ENCODE measurements around the gene TNKS1BP1.

Gene TNKS1BP1

DNA sequence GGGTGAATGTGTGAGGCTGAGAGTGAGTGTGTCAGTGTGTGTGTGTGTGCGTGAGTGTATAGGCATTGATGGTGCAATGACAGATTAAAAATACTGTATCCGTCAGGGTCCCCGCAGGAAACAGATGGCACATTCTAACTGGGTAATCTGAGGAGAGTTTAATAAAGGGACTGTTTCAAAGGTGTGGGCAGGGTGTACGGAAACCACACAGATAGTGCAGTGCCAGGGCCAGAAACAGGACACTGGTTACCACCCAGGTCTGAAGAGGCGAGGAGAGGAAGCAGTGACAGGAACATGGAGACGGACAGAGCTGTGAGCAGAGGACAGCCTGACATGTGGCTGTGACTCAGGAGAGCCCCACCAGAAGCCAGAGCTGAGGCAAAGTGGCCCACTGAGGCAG, 29.9 kb upstream of the TNKS1BP1 start:
- Histone ChIP-seq H3K9ac (ENCODE audit: insufficient read length, low read depth) (no peak overlapping the region), H3K36me3 (ENCODE audit: insufficient read depth, insufficient read length, low read length) (no peaks in the 10 kb centered on the region), H3K4me3 (ENCODE audit: insufficient read length, low read depth) (no peak overlapping the region), H3K9me3 (ENCODE audit: insufficient read depth, low read length) (peaks cover 13% of the 10 kb centered on the region), H3K4me1 (ENCODE audit: insufficient read depth, insufficient read length) (peaks cover 12% of the 10 kb centered on the region), H3K27me3 (ENCODE audit: insufficient read depth, insufficient read length) (no peaks in the 10 kb centered on the region)
- TF ChIP-seq YY1 (IDR thresholded peaks at IDR 0.05; ENCODE audit: insufficient read depth, insufficient read length) (no peak), ZNF274 (IDR thresholded peaks at IDR 0.05; ENCODE audit: low read depth, low read length) (no peak), SUZ12 (IDR thresholded peaks at IDR 0.05; ENCODE audit: extremely low read depth, insufficient read depth, insufficient read length) (no peak)
- no peak for DNase-seq (ENCODE audit: low read depth, low spot score)

DNA sequence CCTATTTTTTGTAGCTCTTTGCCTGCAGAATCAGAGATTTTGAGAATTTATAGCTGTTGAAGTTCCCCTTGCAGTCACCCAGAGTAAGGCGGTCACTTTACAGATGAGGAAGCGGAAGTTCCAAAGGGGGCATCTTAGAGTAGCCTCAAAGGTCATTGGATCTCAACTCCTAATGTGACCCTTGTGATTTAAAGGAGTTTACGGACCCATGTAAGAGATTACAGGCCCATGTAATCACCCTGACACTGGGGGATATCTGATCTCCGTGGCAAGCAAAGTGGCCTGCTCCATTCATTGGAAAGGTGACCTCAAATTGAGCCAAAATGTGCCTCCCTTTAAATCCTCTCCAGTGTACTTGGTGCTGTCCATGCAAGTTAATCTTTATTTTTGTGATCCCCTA, 29.1 kb upstream of the TNKS1BP1 start:
- no peaks in the 10 kb centered on the region for H3K27me3 ChIP-seq (ENCODE audit: insufficient read depth, insufficient read length)
- no peak overlapping the region for H3K9ac ChIP-seq (ENCODE audit: insufficient read length, low read depth)
- H3K36me3 ChIP-seq (ENCODE audit: insufficient read depth, insufficient read length, low read length), result no peaks in the 10 kb centered on the region
- no peak for DNase-seq (ENCODE audit: low read depth, low spot score)
- no peak for TF ChIP-seq SUZ12 (IDR thresholded peaks at IDR 0.05; ENCODE audit: extremely low read depth, insufficient read depth, insufficient read length)
- TF ChIP-seq ZNF274 (IDR thresholded peaks at IDR 0.05; ENCODE audit: low read depth, low read length), result no peak
- TF ChIP-seq YY1 (IDR thresholded peaks at IDR 0.05; ENCODE audit: insufficient read depth, insufficient read length), result no peak
- peaks cover 13% of the 10 kb centered on the region for H3K9me3 ChIP-seq (ENCODE audit: insufficient read depth, low read length)
- H3K4me3 ChIP-seq (ENCODE audit: insufficient read length, low read depth), result no peak overlapping the region
- peaks cover 12% of the 10 kb centered on the region for H3K4me1 ChIP-seq (ENCODE audit: insufficient read depth, insufficient read length)

DNA sequence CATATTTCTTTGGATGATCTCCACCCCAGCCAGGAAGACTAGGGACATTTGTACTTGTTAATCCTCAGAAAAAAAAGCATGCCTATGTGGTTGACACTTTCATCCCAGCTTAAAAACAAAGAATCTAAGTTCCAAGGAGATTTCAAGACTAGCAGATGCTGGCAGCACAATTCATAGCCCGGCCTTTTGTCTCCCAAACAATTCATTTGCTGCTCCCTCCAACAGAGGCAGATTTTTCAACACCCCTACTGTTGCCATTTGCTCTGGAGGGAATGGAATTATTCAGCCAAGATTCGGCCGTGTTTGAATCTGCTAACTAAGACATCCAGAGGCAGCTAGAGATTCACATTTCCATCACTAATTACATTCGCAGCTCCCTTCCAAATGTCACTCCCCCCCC, 28.7 kb upstream of the TNKS1BP1 start:
- no peaks in the 10 kb centered on the region for H3K27me3 ChIP-seq (ENCODE audit: insufficient read depth, insufficient read length)
- TF ChIP-seq ZNF274 (IDR thresholded peaks at IDR 0.05; ENCODE audit: low read depth, low read length) (no peak), SUZ12 (IDR thresholded peaks at IDR 0.05; ENCODE audit: extremely low read depth, insufficient read depth, insufficient read length) (no peak), YY1 (IDR thresholded peaks at IDR 0.05; ENCODE audit: insufficient read depth, insufficient read length) (no peak)

DNA sequence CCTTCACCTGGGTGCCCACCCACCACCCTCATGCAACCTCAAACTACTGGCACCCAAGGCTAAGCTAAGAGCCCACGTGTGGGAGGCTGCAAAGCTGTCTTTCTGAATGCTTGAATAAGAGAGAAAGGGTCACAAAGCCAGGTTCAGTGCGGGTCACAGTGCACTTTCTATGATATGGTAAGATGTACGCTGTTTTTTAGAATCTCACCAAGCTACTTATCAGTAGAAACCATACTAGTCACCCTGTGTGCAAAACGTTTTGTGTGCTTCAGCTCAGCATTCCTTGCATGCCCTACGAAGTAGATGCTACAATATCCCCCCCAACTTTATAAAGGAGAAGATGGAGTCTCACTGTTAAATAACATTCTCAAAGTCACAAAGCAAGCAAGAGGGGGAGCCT, 28.3 kb upstream of the TNKS1BP1 start:
- H3K4me1 ChIP-seq (ENCODE audit: insufficient read depth, insufficient read length), result peaks cover 11% of the 10 kb centered on the region
- no peak for DNase-seq (ENCODE audit: low read depth, low spot score)
- peaks cover 13% of the 10 kb centered on the region for H3K9me3 ChIP-seq (ENCODE audit: insufficient read depth, low read length)
- H3K9ac ChIP-seq (ENCODE audit: insufficient read length, low read depth), result no peak overlapping the region
- TF ChIP-seq YY1 (IDR thresholded peaks at IDR 0.05; ENCODE audit: insufficient read depth, insufficient read length), result no peak
- TF ChIP-seq ZNF274 (IDR thresholded peaks at IDR 0.05; ENCODE audit: low read depth, low read length), result no peak
- TF ChIP-seq SUZ12 (IDR thresholded peaks at IDR 0.05; ENCODE audit: extremely low read depth, insufficient read depth, insufficient read length), result no peak
- H3K36me3 ChIP-seq (ENCODE audit: insufficient read depth, insufficient read length, low read length), result no peaks in the 10 kb centered on the region
- H3K27me3 ChIP-seq (ENCODE audit: insufficient read depth, insufficient read length), result peaks cover 2% of the 10 kb centered on the region
- no peak overlapping the region for H3K4me3 ChIP-seq (ENCODE audit: insufficient read length, low read depth)

More for the DNA sequence above, 28.7 kb upstream of the TNKS1BP1 start:
- no peak overlapping the region for H3K4me3 ChIP-seq (ENCODE audit: insufficient read length, low read depth)
- peaks cover 13% of the 10 kb centered on the region for H3K9me3 ChIP-seq (ENCODE audit: insufficient read depth, low read length)
- DNase-seq (ENCODE audit: low read depth, low spot score), result no peak
- H3K4me1 ChIP-seq (ENCODE audit: insufficient read depth, insufficient read length), result peaks cover 9% of the 10 kb centered on the region
- H3K36me3 ChIP-seq (ENCODE audit: insufficient read depth, insufficient read length, low read length), result no peaks in the 10 kb centered on the region
- no peak overlapping the region for H3K9ac ChIP-seq (ENCODE audit: insufficient read length, low read depth)

DNA sequence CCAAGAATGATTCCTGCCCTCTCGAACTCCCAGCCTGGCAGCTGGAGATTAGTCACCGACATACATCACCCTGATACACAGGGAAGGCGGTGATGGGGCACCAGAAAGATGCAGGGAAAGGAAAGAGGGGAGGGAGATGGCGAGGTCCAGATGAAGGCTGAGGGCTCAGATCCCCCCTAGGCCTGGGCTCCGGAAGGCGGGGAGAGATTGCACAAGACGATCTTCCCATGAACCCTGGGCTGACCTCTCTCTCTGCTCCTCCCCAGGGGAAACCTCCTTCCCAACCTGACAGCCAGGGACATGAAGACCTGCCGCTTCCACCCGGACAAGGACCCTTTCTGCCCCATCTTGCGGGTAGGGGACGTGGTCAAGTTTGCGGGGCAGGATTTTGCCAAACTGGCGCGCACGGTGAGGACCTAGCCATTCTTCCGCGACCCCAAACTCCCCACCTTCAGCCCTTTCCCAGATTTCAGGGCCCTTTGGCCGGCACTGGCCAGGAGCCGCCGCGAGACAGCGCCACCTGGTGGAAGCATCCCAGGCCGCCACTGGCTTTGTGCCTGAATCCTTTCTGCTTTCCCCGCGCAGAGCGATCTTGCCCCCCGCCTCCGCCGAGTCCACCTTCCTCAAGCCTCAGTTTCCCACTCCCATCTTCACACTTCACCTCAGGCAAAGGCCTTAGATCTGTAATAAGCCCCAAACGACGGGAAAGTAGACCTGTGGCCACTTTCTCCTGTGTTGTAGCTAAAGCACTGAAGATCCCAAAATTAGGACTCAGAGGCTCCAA, 24.9 kb upstream of the TNKS1BP1 start:
- Histone ChIP-seq H3K9me3 (ENCODE audit: insufficient read depth, low read length) (peaks cover 13% of the 10 kb centered on the region), H3K36me3 (ENCODE audit: insufficient read depth, insufficient read length, low read length) (no peaks in the 10 kb centered on the region), H3K9ac (ENCODE audit: insufficient read length, low read depth) (peak overlapping the region; percentile 74), H3K4me1 (ENCODE audit: insufficient read depth, insufficient read length) (peaks cover 14% of the 10 kb centered on the region), H3K4me3 (ENCODE audit: insufficient read length, low read depth) (peak overlapping the region; percentile 33), H3K27me3 (ENCODE audit: insufficient read depth, insufficient read length) (peaks cover 10% of the 10 kb centered on the region)
- no peak for DNase-seq (ENCODE audit: low read depth, low spot score)
- TF ChIP-seq YY1 (IDR thresholded peaks at IDR 0.05; ENCODE audit: insufficient read depth, insufficient read length), result no peak
- TF ChIP-seq SUZ12 (IDR thresholded peaks at IDR 0.05; ENCODE audit: extremely low read depth, insufficient read depth, insufficient read length), result no peak
- no peak for TF ChIP-seq ZNF274 (IDR thresholded peaks at IDR 0.05; ENCODE audit: low read depth, low read length)

DNA sequence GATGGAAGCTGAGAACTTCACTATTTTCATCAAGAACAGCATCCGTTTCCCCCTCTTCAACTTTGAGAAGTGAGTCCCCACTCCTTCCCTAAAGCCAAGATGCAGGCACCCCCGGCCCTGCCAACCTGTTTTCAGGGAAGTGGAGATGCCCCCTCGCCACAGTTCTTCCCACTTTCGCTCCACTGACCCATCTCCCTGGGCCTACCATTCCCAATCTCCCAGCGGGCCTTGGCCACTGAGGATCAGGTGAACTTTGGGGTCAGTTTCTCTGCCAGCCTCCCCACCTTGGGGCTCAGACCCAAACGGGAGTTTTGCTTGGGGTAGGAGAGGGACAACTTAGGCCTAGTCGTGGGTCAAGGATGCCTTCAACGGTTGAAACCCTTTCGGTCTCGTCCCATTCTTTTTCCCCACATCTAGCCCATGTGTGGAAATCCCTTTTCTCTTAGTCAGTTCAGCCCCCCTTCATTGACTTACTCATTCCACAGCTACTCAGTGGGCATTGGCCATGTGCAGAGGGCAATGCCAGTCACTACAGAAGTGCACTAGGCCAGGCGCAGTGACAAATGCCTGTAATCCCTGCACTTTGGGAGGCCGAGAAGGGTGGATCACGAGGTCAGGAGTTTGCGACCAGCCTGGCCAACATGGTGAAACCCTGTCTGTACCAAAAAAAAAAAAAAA, 24.0 kb upstream of the TNKS1BP1 start:
- TF ChIP-seq ZNF274 (IDR thresholded peaks at IDR 0.05; ENCODE audit: low read depth, low read length) (no peak), SUZ12 (IDR thresholded peaks at IDR 0.05; ENCODE audit: extremely low read depth, insufficient read depth, insufficient read length) (no peak), YY1 (IDR thresholded peaks at IDR 0.05; ENCODE audit: insufficient read depth, insufficient read length) (no peak)
- Histone ChIP-seq H3K9ac (ENCODE audit: insufficient read length, low read depth) (no peak overlapping the region), H3K36me3 (ENCODE audit: insufficient read depth, insufficient read length, low read length) (no peaks in the 10 kb centered on the region), H3K4me3 (ENCODE audit: insufficient read length, low read depth) (no peak overlapping the region), H3K9me3 (ENCODE audit: insufficient read depth, low read length) (peaks cover 13% of the 10 kb centered on the region), H3K27me3 (ENCODE audit: insufficient read depth, insufficient read length) (peaks cover 10% of the 10 kb centered on the region), H3K4me1 (ENCODE audit: insufficient read depth, insufficient read length) (peaks cover 18% of the 10 kb centered on the region)
- DNase-seq (ENCODE audit: low read depth, low spot score), result no peak

DNA sequence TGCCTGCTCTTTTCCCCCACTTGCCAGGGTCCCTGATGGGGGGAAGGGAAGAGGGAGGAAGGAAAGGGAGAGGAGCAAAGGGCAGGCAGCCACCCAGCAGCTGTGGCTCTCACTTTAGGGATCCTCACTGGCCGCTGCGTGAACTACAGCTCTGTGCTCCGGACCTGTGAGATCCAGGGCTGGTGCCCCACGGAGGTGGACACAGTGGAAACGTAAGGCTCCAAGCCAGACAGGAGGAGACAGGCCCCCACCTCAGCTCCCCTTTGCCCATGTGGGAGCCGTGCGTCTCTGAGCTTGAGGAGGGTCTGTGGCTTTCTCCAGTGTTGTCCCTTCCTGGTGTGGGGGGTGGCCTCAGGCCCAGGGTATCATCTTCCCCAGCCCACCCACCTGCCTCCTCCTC, 23.3 kb upstream of the TNKS1BP1 start:
- Histone ChIP-seq H3K4me3 (ENCODE audit: insufficient read length, low read depth) (no peak overlapping the region), H3K27me3 (ENCODE audit: insufficient read depth, insufficient read length) (peaks cover 10% of the 10 kb centered on the region), H3K9me3 (ENCODE audit: insufficient read depth, low read length) (peaks cover 13% of the 10 kb centered on the region), H3K36me3 (ENCODE audit: insufficient read depth, insufficient read length, low read length) (no peaks in the 10 kb centered on the region), H3K4me1 (ENCODE audit: insufficient read depth, insufficient read length) (peaks cover 23% of the 10 kb centered on the region), H3K9ac (ENCODE audit: insufficient read length, low read depth) (peak overlapping the region; percentile 8)
- no peak for DNase-seq (ENCODE audit: low read depth, low spot score)
- TF ChIP-seq SUZ12 (IDR thresholded peaks at IDR 0.05; ENCODE audit: extremely low read depth, insufficient read depth, insufficient read length) (no peak), ZNF274 (IDR thresholded peaks at IDR 0.05; ENCODE audit: low read depth, low read length) (no peak), YY1 (IDR thresholded peaks at IDR 0.05; ENCODE audit: insufficient read depth, insufficient read length) (no peak)

Measured in NT2/D1 (cell line).